ENCODE measurements around the gene PPWD1.
A peak's percentile ranks its signal among the peaks of the same experiment; 100 is the strongest.

PPWD1 gene

GRCh38 chr5:65624025-65624570 lies 61.0 kb downstream of the PPWD1 start, which contains the start of gene TRIM23:
TSS of gene TRIM23 (minus strand) at chr5:65624333. CDS start at chr5:65624274, 59 bp downstream.
- peak; percentile 81 to 82 for DNase-seq

GRCh38 chr5:65624571-65625555 lies 61.8 kb downstream of the PPWD1 start, which contains the start of the genes SHLD3 and TRAPPC13:
TSS of gene SHLD3 (plus strand) at chr5:65625027. CDS start at chr5:65629588, 4,561 bp downstream.
TSS of gene TRAPPC13 (plus strand) at chr5:65625027. CDS start at chr5:65625061, 34 bp downstream.
- peak; percentile 61 to 63 for DNase-seq

- no peak for DNase-seq
Observed at GRCh38 chr5:65625743-65626142, 62.6 kb downstream of the PPWD1 start.

GRCh38 chr5:65630981-65631380 lies 67.9 kb downstream of the PPWD1 start:
- no peak for DNase-seq
